ENCODE results near the gene YWHAB.
A peak's percentile ranks its signal among the peaks of the same experiment; 100 is the strongest.
"Not testable (repeated sequence)": the region's sequence is repeated elsewhere in the genome, so short reads cannot be mapped to it uniquely, and the experiment has no call there.

YWHAB gene

GRCh38 chr20:44885392-44886265 is at the start of gene YWHAB:
Gene YWHAB (plus strand): TSS chr20:44885705. CDS start chr20:44901534, 15,829 bp downstream.
- DNase-seq: peak; percentile 97

GRCh38 chr20:44836601-44837120 is 48.8 kb upstream of the YWHAB start:
- no peak for DNase-seq

GRCh38 chr20:44837946-44838345 is 47.6 kb upstream of the YWHAB start:
- DNase-seq: no peak

DNA sequence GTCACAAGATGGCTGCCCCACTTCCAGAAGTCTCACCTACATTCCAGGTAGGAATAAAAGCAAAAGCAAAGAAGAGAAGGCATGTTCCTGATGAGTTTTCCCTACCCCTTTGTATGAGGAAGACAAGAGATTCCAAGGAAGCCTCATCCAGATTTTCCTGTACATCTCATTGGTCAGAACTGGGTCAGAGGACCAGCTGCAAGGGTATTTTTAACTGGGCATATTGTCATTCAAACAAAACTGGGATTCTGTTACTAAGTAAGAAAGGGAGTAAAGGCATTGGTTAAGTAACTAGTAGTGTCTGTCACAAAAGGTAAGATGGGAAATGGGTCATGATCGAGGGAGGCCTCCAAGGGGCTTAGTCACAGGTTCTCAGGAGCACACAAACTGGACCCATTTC is 47.0 kb upstream of the YWHAB start:
- DNase-seq: no peak

DNA sequence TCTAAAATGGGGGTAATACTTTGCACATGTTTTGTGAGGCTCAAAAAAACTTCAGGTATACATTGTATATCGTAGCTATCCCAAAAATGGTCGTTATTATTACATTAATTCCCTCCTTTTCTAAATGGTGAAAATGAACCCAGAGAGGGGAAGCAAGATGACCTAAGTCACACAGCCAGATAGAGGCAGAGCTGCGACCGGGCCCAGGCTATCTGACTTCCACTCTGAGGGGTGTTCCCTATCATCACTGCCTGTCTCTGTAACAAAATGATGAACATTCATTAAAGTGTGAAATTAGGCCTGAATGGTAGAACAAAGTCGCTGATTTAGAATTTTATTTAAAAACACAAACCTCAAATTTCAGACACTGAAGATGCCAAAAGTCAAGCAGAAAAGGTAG is 46.0 kb upstream of the YWHAB start:
- no peak for DNase-seq

- no peak for DNase-seq
Observed at GRCh38 chr20:44840826-44841225, 44.7 kb upstream of the YWHAB start.

DNA sequence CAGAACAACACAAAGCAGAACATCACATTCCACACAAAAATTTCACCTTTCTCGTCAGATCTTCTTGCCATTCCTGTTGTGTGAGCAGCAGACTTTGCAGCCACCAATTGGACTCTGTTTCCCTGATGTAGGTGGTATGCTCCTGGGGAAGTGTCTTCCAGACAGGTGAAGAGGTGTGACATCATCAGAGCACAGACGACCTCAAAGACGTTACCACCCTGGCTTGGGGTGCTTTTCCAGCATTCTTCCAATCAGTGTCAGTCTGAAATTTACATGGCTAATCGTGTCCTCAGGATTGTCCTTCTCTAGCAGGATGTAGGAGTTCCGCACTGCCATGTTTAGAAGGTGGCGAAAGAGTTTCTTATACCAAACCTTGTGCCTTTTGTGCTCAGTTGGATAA is 43.5 kb upstream of the YWHAB start:
- no peak for DNase-seq

- DNase-seq: no peak
Observed at GRCh38 chr20:44843876-44844275, 41.6 kb upstream of the YWHAB start.

GRCh38 chr20:44848254-44849015 is 37.1 kb upstream of the YWHAB start:
- DNase-seq: no peak

DNA sequence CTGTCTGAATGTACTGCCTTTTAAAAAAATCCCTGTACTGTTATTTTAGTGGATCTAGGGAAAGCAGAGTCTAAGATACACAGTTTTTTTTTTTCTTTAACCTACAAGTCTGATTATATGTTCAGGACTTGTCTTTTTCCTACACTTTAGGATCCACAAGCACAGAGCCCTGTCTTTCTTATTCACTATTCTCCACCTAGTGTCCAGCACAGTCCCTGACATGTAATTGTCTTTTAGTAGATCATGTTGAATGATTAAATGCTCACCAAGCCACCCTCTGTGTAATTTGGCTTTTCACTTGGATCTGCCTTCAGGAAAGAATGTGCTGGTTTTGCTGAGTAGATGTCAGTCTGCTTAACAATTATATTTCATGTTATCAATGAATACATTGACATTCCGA is 35.8 kb upstream of the YWHAB start:
- no peak for DNase-seq

GRCh38 chr20:44850272-44850671 is 35.2 kb upstream of the YWHAB start:
- DNase-seq: no peak

GRCh38 chr20:44850837-44851236 is 34.7 kb upstream of the YWHAB start:
- DNase-seq: no peak

DNA sequence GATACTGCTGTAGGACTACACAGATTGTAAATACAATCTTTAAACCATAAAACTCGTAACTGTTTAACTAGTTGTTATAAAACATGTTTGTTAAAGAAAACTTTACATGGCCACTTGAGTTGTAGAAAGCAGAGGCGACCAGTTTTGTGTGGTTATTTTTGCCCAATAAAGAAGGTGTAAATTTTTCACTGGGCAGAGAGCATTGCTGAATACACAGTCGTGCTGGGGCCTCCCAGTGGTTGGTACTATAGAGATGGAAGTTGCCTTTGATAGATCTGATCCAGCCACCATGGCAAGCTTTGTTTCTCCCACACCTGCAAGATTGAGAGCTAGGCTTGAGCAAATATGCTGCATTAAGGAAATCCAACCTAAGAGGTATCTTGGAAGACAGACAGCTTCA is 34.0 kb upstream of the YWHAB start:
- no peak for DNase-seq

DNA sequence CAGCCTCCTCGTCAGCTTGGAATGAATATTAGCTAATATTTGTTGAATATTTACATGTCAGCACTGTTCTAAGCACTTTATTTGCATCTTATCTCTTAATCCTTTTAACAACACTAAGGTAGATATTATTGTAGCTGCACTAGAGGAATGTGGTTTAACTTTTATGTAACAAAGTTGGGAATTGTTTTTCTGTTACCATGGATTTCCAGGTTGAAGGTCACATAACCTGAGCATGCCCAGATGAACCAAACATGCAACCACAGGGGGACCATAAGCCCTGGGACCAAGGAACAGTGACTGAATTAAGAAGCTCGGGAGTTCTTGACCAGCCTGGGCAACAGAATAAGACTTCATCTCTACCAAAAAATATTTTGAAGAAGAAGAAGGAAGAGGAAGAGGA is 29.1 kb upstream of the YWHAB start:
- DNase-seq: no peak

- DNase-seq: no peak
Observed at GRCh38 chr20:44856856-44857448, 28.6 kb upstream of the YWHAB start.

- no peak for DNase-seq
Observed at GRCh38 chr20:44858606-44859360, 26.7 kb upstream of the YWHAB start.

- DNase-seq: no peak
Observed at GRCh38 chr20:44861531-44862006, 23.9 kb upstream of the YWHAB start.

DNA sequence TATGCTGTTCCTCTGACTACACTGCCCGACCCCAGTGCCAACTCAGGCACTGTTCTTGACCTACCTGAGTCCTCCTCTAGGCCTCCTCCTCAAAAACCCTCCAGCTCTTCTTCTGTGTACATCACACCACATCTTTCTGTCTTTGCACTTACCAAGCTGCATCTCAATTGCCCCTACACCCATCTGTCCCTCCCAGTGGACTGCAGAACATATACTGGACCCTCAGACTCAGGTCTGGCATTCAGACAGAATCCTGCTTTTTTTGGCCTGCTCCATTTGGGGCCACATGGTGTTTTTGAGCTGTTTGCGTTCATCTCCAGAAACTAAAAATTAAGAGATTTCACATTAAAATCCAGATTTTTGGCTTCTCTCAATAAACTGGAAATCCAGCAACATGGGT is 23.2 kb upstream of the YWHAB start:
- no peak for DNase-seq

DNA sequence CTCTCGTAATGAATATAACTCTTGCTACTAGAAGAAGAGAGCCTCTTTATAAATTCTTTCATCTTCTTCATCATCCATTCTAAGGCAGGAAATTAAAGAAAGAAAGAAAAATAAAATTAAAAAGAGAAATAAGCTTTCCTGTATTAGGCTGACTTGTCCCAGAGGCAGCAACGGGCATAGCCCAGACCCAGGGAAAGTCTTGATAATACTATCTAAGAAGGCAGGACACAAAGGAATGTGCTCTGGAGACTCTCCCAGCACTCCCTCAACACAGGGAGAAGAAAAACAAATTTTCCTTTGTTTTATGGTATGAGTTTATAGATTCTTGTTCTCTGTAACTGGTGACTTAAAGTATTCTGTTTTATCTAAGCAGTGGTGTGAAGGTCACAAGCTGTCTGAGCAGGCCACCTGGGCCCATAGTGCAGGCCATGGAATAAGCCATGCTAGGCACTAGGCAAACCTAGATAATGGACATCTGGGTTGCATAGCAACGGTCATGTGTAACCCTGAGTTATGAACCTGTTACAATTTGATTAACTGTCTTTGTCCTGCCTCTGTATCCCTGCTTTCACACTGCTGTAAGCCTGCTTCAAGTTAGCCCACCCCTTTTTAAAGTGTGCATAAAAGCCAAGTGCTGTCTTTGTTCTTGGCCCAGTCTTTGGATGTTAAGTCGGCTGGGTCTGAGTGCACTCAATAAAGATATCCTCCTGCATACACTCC is 22.0 kb upstream of the YWHAB start:
- not testable (repeated sequence) for DNase-seq

DNA sequence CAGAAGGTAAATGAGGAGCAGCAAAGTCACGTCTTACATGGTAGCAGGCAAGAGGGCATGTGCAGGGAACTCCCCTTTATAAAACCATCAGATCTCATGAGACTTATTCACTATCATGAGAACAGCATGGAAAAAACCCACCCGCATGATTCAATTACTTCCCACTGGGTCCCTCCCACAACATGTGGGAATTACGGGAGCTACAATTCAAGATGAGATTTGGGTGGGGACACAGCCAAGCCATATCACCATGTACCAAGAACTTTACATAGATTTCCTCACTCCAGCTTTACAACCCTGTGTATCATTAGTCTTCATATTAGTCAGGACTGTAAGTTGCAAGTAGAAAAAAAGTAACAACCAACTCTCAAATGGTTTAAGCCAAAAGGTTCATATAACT is 21.0 kb upstream of the YWHAB start:
- not testable (repeated sequence) for DNase-seq

GRCh38 chr20:44866703-44867335 is 18.7 kb upstream of the YWHAB start:
- DNase-seq: no peak
